ENCODE data around the gene ABTB1.

- TF ChIP-seq RAD21 (IDR thresholded peaks at IDR 0.05) (no peak), MAX (IDR thresholded peaks at IDR 0.05) (no peak)
Measured at GRCh38 chr3:127667119-127667681, 5.6 kb upstream of the ABTB1 start.

Measured in liver (tissue), 2 donors.